Glutamatergic neuron (in vitro differentiated cells): ENCODE results near the gene JCAD. TPM values are rescaled to one million over a fixed set of nuclear protein-coding genes. Genes with fewer than 3 reads are reported as not detected.
"Not testable (repeated sequence)": the region's sequence is repeated elsewhere in the genome, so short reads cannot be mapped to it uniquely, and the experiment has no call there.

ENCODE experiments used
- DNase-seq: peaks from one replicate; pipeline ENCODE4 v3.0.0; 2022
- H3K27ac Mint-ChIP-seq: one replicate; pipeline ENCODE4 v1.8.0; 2020; ENCODE audit warnings: mild to moderate bottlenecking, mixed read lengths, inconsistent platforms; ENCODE audit not compliant: unreplicated experiment
- H3K27me3 Mint-ChIP-seq: one replicate; pipeline ENCODE4 v1.8.0; 2020; ENCODE audit warnings: mild to moderate bottlenecking, moderate library complexity, mixed read lengths, inconsistent platforms; ENCODE audit not compliant: unreplicated experiment
- H3K36me3 Mint-ChIP-seq: one replicate; pipeline ENCODE4 v1.8.0; 2020; ENCODE audit warnings: mild to moderate bottlenecking, mixed read lengths, inconsistent platforms; ENCODE audit not compliant: unreplicated experiment
- H3K4me1 Mint-ChIP-seq: one replicate; pipeline ENCODE4 v1.8.0; 2020; ENCODE audit warnings: mild to moderate bottlenecking, low read depth, mixed read lengths, inconsistent platforms; ENCODE audit not compliant: unreplicated experiment
- H3K4me3 Mint-ChIP-seq: one replicate; pipeline ENCODE4 v1.8.0; 2020; ENCODE audit warnings: mild to moderate bottlenecking, mixed read lengths, inconsistent platforms; ENCODE audit not compliant: unreplicated experiment
- H3K9me3 Mint-ChIP-seq: one replicate; pipeline ENCODE4 v1.8.0; 2020; ENCODE audit warnings: mild to moderate bottlenecking, moderate library complexity, mixed read lengths, inconsistent platforms; ENCODE audit not compliant: unreplicated experiment
- long read RNA-seq: library from polyadenylated mRNA; unstranded; transcript quantifications from one replicate; pipeline ENCODE4 v2.0.0, GENCODE V29; 2020; ENCODE audit not compliant: unreplicated experiment
- total RNA-seq: library from RNA; stranded (reverse); fragmentation: NEBNext Ultra II Directional; extraction: Animal tissue kit (Norgen Biotek cat#: 25700); gene quantifications from one replicate; pipeline ENCODE4 v1.2.1, GENCODE V29; 2021; ENCODE audit not compliant: unreplicated experiment
- TF ChIP-seq, protein P1 (sequence below): fragments of 200-600 bp; sonication (generic); IDR thresholded peaks from one replicate; pipeline ENCODE4 v1.5.0; 2021; ENCODE audit not compliant: partially characterized antibody, unreplicated experiment

The JCAD gene, protein sequence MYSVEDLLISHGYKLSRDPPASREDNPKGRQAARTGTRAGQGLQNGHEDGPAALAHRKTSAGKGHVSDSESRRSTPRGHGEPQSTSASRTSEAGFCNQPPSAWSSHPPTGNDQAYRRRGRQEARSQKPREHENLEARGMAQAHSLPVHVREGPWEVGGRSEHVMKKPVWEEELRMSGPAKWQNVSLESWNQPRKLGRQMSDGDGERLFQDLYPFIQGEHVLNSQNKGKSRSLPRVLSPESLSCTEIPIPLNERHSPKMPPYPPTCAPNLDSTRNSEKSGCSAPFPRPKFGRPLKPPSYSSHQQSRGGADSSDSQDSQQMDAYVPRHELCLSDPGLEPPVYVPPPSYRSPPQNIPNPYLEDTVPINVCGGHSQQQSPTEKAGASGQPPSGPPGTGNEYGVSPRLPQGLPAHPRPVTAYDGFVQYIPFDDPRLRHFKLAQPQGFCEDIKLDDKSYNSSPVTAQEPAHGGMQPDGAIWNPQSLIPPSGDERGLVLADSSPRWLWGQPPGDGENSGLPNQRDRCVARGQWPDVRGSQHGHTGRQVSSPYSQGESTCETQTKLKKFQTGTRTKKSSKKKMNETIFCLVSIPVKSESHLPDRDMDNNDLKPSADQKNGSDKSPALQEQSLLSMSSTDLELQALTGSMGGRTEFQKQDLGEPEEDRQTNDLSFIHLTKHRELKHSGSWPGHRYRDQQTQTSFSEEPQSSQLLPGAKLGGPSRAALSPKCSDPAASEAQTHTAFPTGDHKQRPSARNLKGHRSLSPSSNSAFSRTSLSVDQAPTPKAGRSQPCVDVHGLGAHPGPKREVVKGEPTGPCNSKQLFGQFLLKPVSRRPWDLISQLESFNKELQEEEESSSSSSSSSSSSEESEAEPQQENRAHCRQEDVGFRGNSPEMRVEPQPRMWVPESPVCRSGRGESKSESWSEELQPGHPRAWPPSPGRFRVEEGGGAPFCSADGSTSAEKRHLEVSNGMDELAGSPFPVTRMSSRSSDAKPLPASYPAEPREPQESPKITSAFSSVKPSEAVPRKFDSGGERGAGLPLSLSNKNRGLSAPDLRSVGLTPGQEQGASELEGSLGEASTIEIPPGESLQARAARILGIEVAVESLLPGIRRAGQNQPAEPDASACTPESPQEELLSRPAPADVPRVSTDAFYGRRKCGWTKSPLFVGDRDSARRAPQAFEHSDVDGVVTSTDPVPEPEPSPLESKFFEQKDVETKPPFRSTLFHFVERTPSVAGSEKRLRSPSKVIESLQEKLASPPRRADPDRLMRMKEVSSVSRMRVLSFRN (N-terminal part only)
- 0.32 TPM for total RNA-seq
- long read RNA-seq: 0 reads

DNA sequence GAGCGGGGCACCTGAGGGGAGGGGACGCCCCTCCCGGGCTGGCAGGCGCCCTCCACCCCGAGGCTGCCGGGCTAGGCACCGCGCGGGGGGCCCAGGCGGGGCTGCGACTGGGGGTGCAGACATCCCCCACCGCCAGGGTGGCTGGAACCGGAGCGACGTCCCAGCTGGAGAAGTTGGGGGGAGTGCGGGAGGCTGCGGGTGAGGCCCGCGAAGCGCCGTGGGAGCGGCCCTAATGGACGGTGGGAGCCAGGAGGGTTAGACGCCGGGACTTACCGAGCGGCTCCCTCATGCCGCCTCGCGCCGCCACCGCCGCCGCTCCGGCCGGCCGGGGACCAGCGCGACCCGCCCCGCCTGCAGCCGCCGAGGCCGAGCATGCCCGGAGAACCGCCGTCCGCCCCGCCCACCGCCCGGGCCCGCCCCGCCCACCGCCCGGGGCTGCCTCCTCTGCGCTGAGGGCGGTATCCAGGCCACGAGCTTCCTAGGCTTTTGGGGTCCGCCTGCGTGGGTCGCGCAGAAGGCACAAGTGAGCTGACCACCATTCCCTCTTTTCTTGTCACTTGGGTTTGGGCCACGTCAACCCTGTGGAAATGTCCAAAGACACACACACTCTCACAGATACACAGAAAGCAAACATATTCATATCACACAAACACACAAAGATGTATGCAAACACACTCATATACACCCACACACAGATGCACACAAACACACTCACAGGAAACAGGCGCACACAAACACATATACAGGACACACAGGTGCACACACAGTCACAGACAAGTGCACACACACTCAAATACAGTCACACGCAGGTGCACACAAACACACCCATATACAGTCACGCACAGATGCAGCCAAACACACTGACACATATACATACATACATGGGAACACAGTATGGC lies at the start of gene JCAD:
Gene JCAD (minus strand): TSS at position 378 of the 899 bp plus-strand sequence. CDS start 11,774 bp downstream, outside the sequence.
- Mint-ChIP-seq H3K4me3 (peak within 1 kb of the TSS; percentile 82), H3K36me3 (no peaks in the 10 kb centered on the region), H3K9me3 (no peaks in the 10 kb centered on the region), H3K27ac (no peak within 1 kb of the TSS), H3K4me1 (no peaks in the 10 kb centered on the region), H3K27me3 (peaks cover 8% of the 10 kb centered on the region)
- DNase-seq: peak; percentile 89
- TF ChIP-seq, protein P1, sequence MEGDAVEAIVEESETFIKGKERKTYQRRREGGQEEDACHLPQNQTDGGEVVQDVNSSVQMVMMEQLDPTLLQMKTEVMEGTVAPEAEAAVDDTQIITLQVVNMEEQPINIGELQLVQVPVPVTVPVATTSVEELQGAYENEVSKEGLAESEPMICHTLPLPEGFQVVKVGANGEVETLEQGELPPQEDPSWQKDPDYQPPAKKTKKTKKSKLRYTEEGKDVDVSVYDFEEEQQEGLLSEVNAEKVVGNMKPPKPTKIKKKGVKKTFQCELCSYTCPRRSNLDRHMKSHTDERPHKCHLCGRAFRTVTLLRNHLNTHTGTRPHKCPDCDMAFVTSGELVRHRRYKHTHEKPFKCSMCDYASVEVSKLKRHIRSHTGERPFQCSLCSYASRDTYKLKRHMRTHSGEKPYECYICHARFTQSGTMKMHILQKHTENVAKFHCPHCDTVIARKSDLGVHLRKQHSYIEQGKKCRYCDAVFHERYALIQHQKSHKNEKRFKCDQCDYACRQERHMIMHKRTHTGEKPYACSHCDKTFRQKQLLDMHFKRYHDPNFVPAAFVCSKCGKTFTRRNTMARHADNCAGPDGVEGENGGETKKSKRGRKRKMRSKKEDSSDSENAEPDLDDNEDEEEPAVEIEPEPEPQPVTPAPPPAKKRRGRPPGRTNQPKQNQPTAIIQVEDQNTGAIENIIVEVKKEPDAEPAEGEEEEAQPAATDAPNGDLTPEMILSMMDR: no peak

DNA sequence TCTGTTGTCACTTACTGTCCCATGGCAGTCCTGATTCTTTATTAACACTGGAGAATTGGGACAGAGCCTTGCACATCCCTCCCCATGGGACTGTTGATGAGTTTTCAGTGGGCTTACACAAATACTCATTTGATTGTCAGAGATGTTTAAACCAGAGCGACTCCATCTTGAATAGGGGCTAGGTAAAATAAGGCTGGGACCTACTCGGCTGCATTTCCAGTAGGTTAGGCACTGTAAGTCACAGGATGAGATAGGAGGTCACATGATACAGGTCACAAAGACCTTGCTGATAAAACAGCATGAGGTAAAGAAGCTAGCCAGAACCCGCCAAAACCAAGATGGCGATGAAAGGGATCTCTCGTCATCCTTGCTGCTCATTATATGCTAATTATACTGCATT lies 47.6 kb upstream of the JCAD start:
- no peaks in the 10 kb centered on the region for H3K9me3 Mint-ChIP-seq
- TF ChIP-seq, protein P1: no peak
- peaks cover 6% of the 10 kb centered on the region for H3K36me3 Mint-ChIP-seq
- H3K4me3 Mint-ChIP-seq: no peak overlapping the region
- no peak for DNase-seq
- no peak overlapping the region for H3K27ac Mint-ChIP-seq
- no peaks in the 10 kb centered on the region for H3K27me3 Mint-ChIP-seq
- no peaks in the 10 kb centered on the region for H3K4me1 Mint-ChIP-seq

DNA sequence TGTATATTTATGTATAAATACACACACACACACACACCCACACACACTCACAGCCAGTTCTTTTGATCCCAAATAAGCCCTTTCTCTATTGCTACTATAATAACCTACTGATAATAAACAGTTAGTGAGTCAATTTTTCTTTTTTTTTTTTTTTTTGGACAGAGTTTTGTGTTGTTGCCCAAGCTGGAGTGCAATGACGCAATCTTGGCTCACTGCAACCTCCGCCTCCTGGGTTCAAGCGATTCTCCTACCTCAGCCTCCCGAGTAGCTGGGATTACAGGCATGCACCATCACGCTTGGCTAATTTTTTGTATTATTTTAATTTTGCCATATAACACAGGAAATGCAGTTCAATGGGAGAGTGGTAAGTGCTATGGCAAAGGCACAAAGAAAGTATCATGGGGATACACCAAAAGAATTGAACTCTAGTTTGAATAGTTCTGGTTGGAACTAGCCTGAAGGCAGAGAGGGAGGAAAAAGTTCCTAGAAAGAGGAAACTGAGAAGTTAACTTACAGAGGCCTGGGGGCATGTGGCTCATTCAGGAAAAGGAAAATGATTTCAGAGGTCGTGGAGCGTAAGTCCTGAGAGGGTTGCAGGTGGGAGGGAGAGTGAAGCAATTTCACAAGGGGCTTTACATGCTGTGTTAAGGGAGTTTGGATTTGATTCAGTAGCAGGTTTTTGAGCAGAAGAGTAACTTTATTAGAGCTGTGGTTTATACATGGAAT lies 44.4 kb upstream of the JCAD start:
- Mint-ChIP-seq H3K9me3 (no peaks in the 10 kb centered on the region), H3K27me3 (no peaks in the 10 kb centered on the region), H3K36me3 (peaks cover 6% of the 10 kb centered on the region), H3K4me3 (no peak overlapping the region), H3K27ac (no peak overlapping the region), H3K4me1 (no peaks in the 10 kb centered on the region)
- no peak for DNase-seq
- TF ChIP-seq, protein P1: no peak

DNA sequence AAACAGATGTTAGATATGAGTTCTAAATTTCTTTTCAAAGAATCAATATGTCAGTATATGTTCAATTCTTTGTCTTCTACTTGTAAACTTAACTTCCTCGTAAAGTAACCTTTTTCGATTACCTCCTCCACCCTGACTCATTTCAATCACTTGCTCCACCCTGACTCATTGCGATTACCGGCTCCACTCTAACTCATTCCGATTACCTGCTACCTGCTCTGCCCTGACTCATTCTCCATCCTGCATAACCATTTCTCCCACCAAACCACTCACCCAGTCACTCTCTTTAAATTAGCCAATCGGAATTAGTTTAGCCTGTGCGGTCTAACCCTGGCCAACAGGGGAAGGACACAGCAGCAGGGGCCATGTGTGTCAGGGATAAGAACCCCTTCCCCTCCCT lies 40.3 kb upstream of the JCAD start:
- H3K27me3 Mint-ChIP-seq, H3K4me1 Mint-ChIP-seq, H3K4me3 Mint-ChIP-seq, H3K9me3 Mint-ChIP-seq, DNase-seq, H3K27ac Mint-ChIP-seq: not testable (repeated sequence)
- H3K36me3 Mint-ChIP-seq: peaks cover 14% of the 10 kb centered on the region
